Epithelial cell of proximal tubule (primary cell): ENCODE measurements around the gene CUTA. TPM values are rescaled to one million over a fixed set of nuclear protein-coding genes. Genes with fewer than 3 reads are reported as not detected.
"Not testable (repeated sequence)": the region's sequence is repeated elsewhere in the genome, so short reads cannot be mapped to it uniquely, and the experiment has no call there.

ENCODE experiments used
- DNase-seq: peaks from one replicate; pipeline ENCODE4 v3.0.0-alpha.2; 2011; ENCODE audit warnings: low read depth
- H3K4me3 ChIP-seq: 2 replicates; pipeline ENCODE4 v1.5.1; 2011; ENCODE audit warnings: low read depth, mild to moderate bottlenecking, low read length
- CTCF ChIP-seq: conservative IDR thresholded peaks from 2 replicates; pipeline ENCODE4 v1.5.1; 2012; ENCODE audit warnings: low read depth, mild to moderate bottlenecking, low read length
- total RNA-seq: library from RNA; depleted of rRNA; stranded (reverse); fragments of >200 nt; gene quantifications from 2 replicates; pipeline ENCODE4 v1.2.3, GENCODE V29; 2015

Gene CUTA
- total RNA-seq, 1 donor from 2014 or later, result 273 TPM

DNA sequence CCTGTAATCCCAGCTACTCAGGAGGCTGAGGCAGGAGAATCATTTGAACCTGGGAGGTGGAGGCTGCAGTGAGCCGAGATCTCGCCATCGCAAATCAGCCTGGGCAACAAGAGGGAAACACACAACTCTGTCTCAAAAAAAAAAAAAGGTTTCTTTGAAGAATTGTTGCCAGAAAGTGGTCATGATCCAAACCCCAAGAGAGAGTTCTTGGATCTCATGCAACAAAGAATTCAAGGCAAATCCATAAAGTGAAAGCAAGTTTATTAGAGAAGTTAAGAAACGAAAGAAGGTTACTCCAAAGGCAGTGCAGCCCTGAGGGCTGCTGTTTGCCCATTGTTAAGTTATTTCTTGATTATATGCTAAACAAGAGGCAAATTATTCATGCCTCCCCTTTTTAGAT is 40.7 kb downstream of the CUTA start:
- DNase-seq, result no peak
- no peak for TF ChIP-seq CTCF
- H3K4me3 ChIP-seq, result no peak overlapping the region

DNA sequence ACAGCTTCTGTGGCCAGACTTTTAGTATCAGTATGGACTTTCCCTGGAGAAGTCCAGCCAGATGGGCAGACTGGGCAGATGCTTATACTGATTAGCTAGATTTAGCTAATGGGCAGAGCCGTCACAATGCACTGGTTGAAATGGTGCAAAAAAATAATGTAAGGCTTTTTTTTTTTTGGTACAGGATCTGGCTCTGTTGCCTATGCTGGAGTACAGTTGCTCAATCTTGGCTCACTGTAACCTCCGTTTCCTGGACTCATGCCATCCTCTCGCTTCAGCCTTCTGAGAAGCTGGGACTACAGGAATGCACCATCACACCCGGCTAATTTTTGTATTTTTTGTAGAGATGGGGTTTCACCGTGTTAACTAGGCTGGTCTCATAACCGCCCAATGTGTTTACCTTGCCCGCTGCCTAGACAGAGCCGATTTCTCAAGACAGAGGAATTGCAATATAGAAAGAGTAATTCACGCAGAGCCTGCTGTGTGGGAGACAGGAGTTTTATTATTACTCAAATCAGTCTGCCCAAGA is 42.7 kb downstream of the CUTA start:
- no peak overlapping the region for H3K4me3 ChIP-seq
- DNase-seq, result peak; percentile 68
- no peak for TF ChIP-seq CTCF

- no peak for DNase-seq
These were observed 43.7 kb downstream of the CUTA start for GRCh38 chr6:33373960-33374910.

GRCh38 chr6:33372526-33373123 is 45.3 kb downstream of the CUTA start:
- no peak overlapping the region for H3K4me3 ChIP-seq
- TF ChIP-seq CTCF, result no peak
- no peak for DNase-seq

More at GRCh38 chr6:33373960-33374910, 43.7 kb downstream of the CUTA start:
- TF ChIP-seq CTCF, result no peak
- no peak overlapping the region for H3K4me3 ChIP-seq

GRCh38 chr6:33371901-33372300 is 46.0 kb downstream of the CUTA start:
- DNase-seq, H3K4me3 ChIP-seq: not testable (repeated sequence)

- H3K4me3 ChIP-seq, DNase-seq: not testable (repeated sequence)
These were observed 50.2 kb downstream of the CUTA start for GRCh38 chr6:33367715-33368025.

DNA sequence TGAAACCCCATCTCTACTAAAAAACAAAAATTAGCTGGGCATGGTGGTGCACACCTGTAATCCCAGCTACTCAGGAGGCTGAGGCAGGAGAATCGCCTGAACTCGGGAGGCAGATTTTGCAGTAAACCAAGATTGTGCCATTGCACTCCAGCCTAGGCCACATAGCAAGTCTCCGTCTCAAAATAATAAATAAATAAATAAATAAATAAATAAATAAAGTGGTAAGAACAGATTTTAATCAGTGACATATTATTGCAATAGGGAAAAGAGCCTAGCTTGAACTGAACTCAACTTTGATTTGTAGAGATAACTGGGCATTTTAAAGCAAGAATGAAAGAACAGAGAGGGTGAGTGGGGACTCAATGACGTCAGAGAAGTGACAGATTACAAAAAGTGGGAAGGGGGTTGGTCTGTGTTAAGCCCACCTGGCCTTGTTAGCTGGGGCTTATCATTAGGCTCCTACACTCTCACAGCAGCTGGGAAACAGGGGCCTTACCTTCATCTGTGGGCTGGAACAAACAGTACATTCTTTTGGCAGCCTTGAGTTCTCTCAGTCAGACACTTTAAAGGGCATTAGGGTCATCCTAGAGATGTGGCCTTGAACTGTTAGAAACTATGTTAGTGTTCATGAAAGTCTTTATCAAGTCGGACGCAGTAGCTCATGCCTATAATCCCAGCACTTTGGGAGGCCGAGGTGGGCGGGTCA is 50.7 kb downstream of the CUTA start:
- H3K4me3 ChIP-seq, result no peak overlapping the region
- no peak for DNase-seq
- no peak for TF ChIP-seq CTCF

Other genes starting within 250 kb of the CUTA start
- gene COL11A2, start 225.6 kb downstream of the CUTA start, total RNA-seq, result 0.06 and 0.07 TPM in 2 replicates
- gene RXRB, start 217.4 kb downstream of the CUTA start, total RNA-seq, result 15.0 and 15.1 TPM in 2 replicates
- gene SLC39A7, start 217.2 kb downstream of the CUTA start, total RNA-seq, result 70.8 and 97.8 TPM in 2 replicates
- gene HSD17B8, start 213.5 kb downstream of the CUTA start, total RNA-seq, result 16.3 and 16.9 TPM in 2 replicates
- gene RING1, start 209.6 kb downstream of the CUTA start, total RNA-seq, result 11.3 and 17.2 TPM in 2 replicates
- gene VPS52, start 146.2 kb downstream of the CUTA start, total RNA-seq, result 33.9 and 42.8 TPM in 2 replicates
- gene RPS18, start 146.0 kb downstream of the CUTA start, total RNA-seq, result 2,737 and 3,799 TPM in 2 replicates
- 4.6 and 7.0 TPM in 2 replicates for gene B3GALT4, start 141.0 kb downstream of the CUTA start, total RNA-seq
- gene WDR46, start 128.9 kb downstream of the CUTA start, total RNA-seq, result 67.9 and 116 TPM in 2 replicates
- 55.8 and 69.3 TPM in 2 replicates for gene PFDN6, start 128.5 kb downstream of the CUTA start, total RNA-seq
- 34.0 and 46.8 TPM in 2 replicates for gene RGL2, start 119.2 kb downstream of the CUTA start, total RNA-seq
- gene TAPBP, start 104.0 kb downstream of the CUTA start, total RNA-seq, result 108 and 144 TPM in 2 replicates
- gene ZBTB22, start 100.4 kb downstream of the CUTA start, total RNA-seq, result 8.2 and 13.5 TPM in 2 replicates
- 52.7 and 58.1 TPM in 2 replicates for gene DAXX, start 95.1 kb downstream of the CUTA start, total RNA-seq
- gene KIFC1, start 26.3 kb downstream of the CUTA start, total RNA-seq, result 117 and 126 TPM in 2 replicates
- gene PHF1, start 7.1 kb downstream of the CUTA start, total RNA-seq, result 20.7 and 25.4 TPM in 2 replicates
- 0.87 and 2.3 TPM in 2 replicates for gene SYNGAP1, start 2.0 kb upstream of the CUTA start, total RNA-seq
- 4.3 and 4.6 TPM in 2 replicates for gene ZBTB9, start 36.5 kb upstream of the CUTA start, total RNA-seq
- gene BAK1, start 162.2 kb upstream of the CUTA start, total RNA-seq, result 17.9 and 18.6 TPM in 2 replicates
- 69.3 and 74.4 TPM in 2 replicates for gene ITPR3, start 203.2 kb upstream of the CUTA start, total RNA-seq